ENCODE measurements around the gene ADGRL4. TPM values are rescaled to one million over a fixed set of nuclear protein-coding genes. Genes with fewer than 3 reads are reported as not detected.
A peak's percentile ranks its signal among the peaks of the same experiment; 100 is the strongest.
"Not testable (repeated sequence)": the region's sequence is repeated elsewhere in the genome, so short reads cannot be mapped to it uniquely, and the experiment has no call there.

Gene ADGRL4
- total and polyA plus RNA-seq, 2 experiments from 2014 or later: 0.24 to 0.32 TPM

GRCh38 chr1:78972723-78973122, 33.8 kb downstream of the ADGRL4 start:
- Histone ChIP-seq H3K4me1 (ENCODE audit: insufficient read depth) (no peaks in the 10 kb centered on the region), H3K79me2 (replicated peaks; ENCODE audit: insufficient read depth) (no peaks in the 10 kb centered on the region), H3K9me2 (ENCODE audit: insufficient read depth) (peaks cover 5% of the 10 kb centered on the region; the same call in 1 of the 2 replicates), H3K4me2 (no peak overlapping the region), H3F3A (replicated peaks; ENCODE audit: low read depth) (no peaks in the 10 kb centered on the region), H4K20me1 (replicated peaks; ENCODE audit: insufficient read depth) (no peaks in the 10 kb centered on the region), H3K27me3 (ENCODE audit: insufficient read depth) (no peaks in the 10 kb centered on the region), H3K27ac (ENCODE audit: low read depth) (no peak overlapping the region), H3K36me3 (ENCODE audit: insufficient read depth) (no peaks in the 10 kb centered on the region), H3K4me3 (no peak overlapping the region), H2AFZ (no peak overlapping the region)
- DNase-seq (ENCODE audit: low spot score) (peak; percentile 7), ATAC-seq (no peak)
- peaks cover 10% of the 10 kb centered on the region for H3K9me3 Mint-ChIP-seq
- peaks cover 7% of the 10 kb centered on the region; the same call in 2 of the 3 replicates for H3K36me3 Mint-ChIP-seq (ENCODE audit: low read depth)
- no peak overlapping the region for H3K27ac Mint-ChIP-seq
- TF ChIP-seq ZNF114 (CRISPR knock-in tag; IDR thresholded peaks at IDR 0.05): no peak
- TF ChIP-seq ETS1 (IDR thresholded peaks at IDR 0.05): no peak
- TF ChIP-seq POLR2AphosphoS5 (IDR thresholded peaks at IDR 0.05; ENCODE audit: low read depth): no peak
- no peak for TF ChIP-seq JUNB (IDR thresholded peaks at IDR 0.05; ENCODE audit: unreplicated experiment)
- peaks cover 3% of the 10 kb centered on the region for H3K27me3 Mint-ChIP-seq (ENCODE audit: insufficient read depth, low read depth, poor library complexity)
- no peaks in the 10 kb centered on the region for H3K4me1 Mint-ChIP-seq
- no peak overlapping the region for H3K4me3 Mint-ChIP-seq

- H3K9me2 ChIP-seq (ENCODE audit: insufficient read depth); H4K20me1 ChIP-seq (replicated peaks; ENCODE audit: insufficient read depth); H3K36me3 ChIP-seq (ENCODE audit: insufficient read depth); H3K27ac Mint-ChIP-seq; H3K4me3 ChIP-seq; H3K27me3 Mint-ChIP-seq (ENCODE audit: insufficient read depth, low read depth, poor library complexity); H3K4me1 ChIP-seq (ENCODE audit: insufficient read depth); H3K27ac ChIP-seq (ENCODE audit: low read depth); H3F3A ChIP-seq (replicated peaks; ENCODE audit: low read depth); H3K79me2 ChIP-seq (replicated peaks; ENCODE audit: insufficient read depth); H3K4me3 Mint-ChIP-seq; DNase-seq (ENCODE audit: low spot score); H3K27me3 ChIP-seq (ENCODE audit: insufficient read depth); H2AFZ ChIP-seq; H3K4me1 Mint-ChIP-seq; ATAC-seq; H3K4me2 ChIP-seq: not testable (repeated sequence)
- Mint-ChIP-seq H3K9me3 (peaks cover 36% of the 10 kb centered on the region), H3K36me3 (ENCODE audit: low read depth) (peaks cover 32% of the 10 kb centered on the region)
Observed at GRCh38 chr1:78967091-78967490, 39.4 kb downstream of the ADGRL4 start.

- Histone ChIP-seq H3K27me3 (ENCODE audit: insufficient read depth) (no peaks in the 10 kb centered on the region), H3K9me2 (ENCODE audit: insufficient read depth) (no peaks in the 10 kb centered on the region), H3K4me3 (no peak overlapping the region), H3F3A (replicated peaks; ENCODE audit: low read depth) (no peaks in the 10 kb centered on the region), H3K79me2 (replicated peaks; ENCODE audit: insufficient read depth) (no peaks in the 10 kb centered on the region), H3K36me3 (ENCODE audit: insufficient read depth) (no peaks in the 10 kb centered on the region), H4K20me1 (replicated peaks; ENCODE audit: insufficient read depth) (no peaks in the 10 kb centered on the region), H3K4me2 (no peak overlapping the region), H2AFZ (no peak overlapping the region), H3K4me1 (ENCODE audit: insufficient read depth) (no peaks in the 10 kb centered on the region), H3K27ac (ENCODE audit: low read depth) (no peak overlapping the region)
- H3K27ac Mint-ChIP-seq: no peak overlapping the region
- peaks cover 3% of the 10 kb centered on the region; the same call in 1 of the 3 replicates for H3K36me3 Mint-ChIP-seq (ENCODE audit: low read depth)
- ATAC-seq (no peak), DNase-seq (ENCODE audit: low spot score) (no peak)
- H3K9me3 Mint-ChIP-seq: no peaks in the 10 kb centered on the region
- H3K4me1 Mint-ChIP-seq: no peaks in the 10 kb centered on the region
- no peak overlapping the region for H3K4me3 Mint-ChIP-seq
- H3K27me3 Mint-ChIP-seq (ENCODE audit: insufficient read depth, low read depth, poor library complexity): no peaks in the 10 kb centered on the region
- no peak for TF ChIP-seq CTCF (conservative IDR thresholded peaks at IDR 0.05; ENCODE audit: low read depth in 2 of 2)
- no peak for TF ChIP-seq POLR2AphosphoS5 (IDR thresholded peaks at IDR 0.05; ENCODE audit: low read depth)
- TF ChIP-seq STAT1 (IDR thresholded peaks at IDR 0.05; ENCODE audit: unreplicated experiment): no peak
- no peak for TF ChIP-seq ZNF114 (CRISPR knock-in tag; IDR thresholded peaks at IDR 0.05)
- no peak for TF ChIP-seq ZNF331 (CRISPR knock-in tag; IDR thresholded peaks at IDR 0.05; ENCODE audit: low read depth)
- TF ChIP-seq EZH2 (IDR thresholded peaks at IDR 0.05; ENCODE audit: low read depth, unreplicated experiment): no peak
- no peak for TF ChIP-seq NANOG (IDR thresholded peaks at IDR 0.05; ENCODE audit: borderline replicate concordance)
- no peak for TF ChIP-seq JUNB (IDR thresholded peaks at IDR 0.05; ENCODE audit: unreplicated experiment)
Observed at GRCh38 chr1:78958711-78959110, 47.8 kb downstream of the ADGRL4 start.

Data from GM23338 (cell line).